SKM-1 (cell line): ENCODE data around the gene AQP1.
A peak's percentile ranks its signal among the peaks of the same experiment; 100 is the strongest.

Source experiments
- DNase-seq: peaks from one replicate; lab custom pipeline; 2025; ENCODE audit not compliant: unreplicated experiment; lab: John Stamatoyannopoulos, UW

AQP1 gene

GRCh38 chr7:30911561-30911969 lies at the start of gene AQP1:
AQP1 (plus strand) TSS chr7:30911853; CDS start chr7:30911910, 57 bp downstream.
- DNase-seq: no peak

- no peak for DNase-seq
Measured at GRCh38 chr7:30862995-30863705, 48.5 kb upstream of the AQP1 start.

- DNase-seq: no peak
Measured at GRCh38 chr7:30863706-30864035, 48.0 kb upstream of the AQP1 start.

- no peak for DNase-seq
Measured at GRCh38 chr7:30864101-30864500, 47.6 kb upstream of the AQP1 start.

- DNase-seq: no peak
Measured at GRCh38 chr7:30865076-30865475, 46.6 kb upstream of the AQP1 start.

- no peak for DNase-seq
Measured at GRCh38 chr7:30865821-30866220, 45.8 kb upstream of the AQP1 start.

- DNase-seq: no peak
Measured at GRCh38 chr7:30866939-30867338, 44.7 kb upstream of the AQP1 start.

GRCh38 chr7:30867483-30867882 lies 44.2 kb upstream of the AQP1 start:
- DNase-seq: no peak

GRCh38 chr7:30869794-30870611 lies 41.6 kb upstream of the AQP1 start:
- no peak for DNase-seq

- DNase-seq: no peak
Measured at GRCh38 chr7:30870821-30871518, 40.7 kb upstream of the AQP1 start.

GRCh38 chr7:30871655-30872054 lies 40.0 kb upstream of the AQP1 start:
- no peak for DNase-seq

GRCh38 chr7:30873207-30873606 lies 38.4 kb upstream of the AQP1 start:
- no peak for DNase-seq

GRCh38 chr7:30873656-30874055 lies 38.0 kb upstream of the AQP1 start:
- no peak for DNase-seq

GRCh38 chr7:30874656-30875302 lies 36.9 kb upstream of the AQP1 start:
- no peak for DNase-seq

GRCh38 chr7:30877015-30877769 lies 34.5 kb upstream of the AQP1 start:
- no peak for DNase-seq

- DNase-seq: no peak
Measured at GRCh38 chr7:30877993-30878392, 33.7 kb upstream of the AQP1 start.

GRCh38 chr7:30879139-30880124 lies 32.2 kb upstream of the AQP1 start:
- DNase-seq: no peak

- DNase-seq: peak; percentile 50
Measured at GRCh38 chr7:30880125-30880720, 31.4 kb upstream of the AQP1 start.

- no peak for DNase-seq
Measured at GRCh38 chr7:30880941-30881340, 30.7 kb upstream of the AQP1 start.
